HG02981 (cell line): ENCODE results near the gene MAG.

Experiments
- ATAC-seq: cut with Tn5 transposase; IDR thresholded peaks from one replicate; pipeline ENCODE4 v1.9.1; 2021; ENCODE audit warnings: mild to moderate bottlenecking, moderate library complexity; ENCODE audit not compliant: unreplicated experiment

Gene MAG

GRCh38 chr19:35296644-35297514 is 4.9 kb downstream of the MAG start:
- no peak for ATAC-seq

GRCh38 chr19:35297515-35297848 is 5.5 kb downstream of the MAG start:
- no peak for ATAC-seq

GRCh38 chr19:35297922-35298321 is 6.0 kb downstream of the MAG start:
- no peak for ATAC-seq

GRCh38 chr19:35298561-35298972 is 6.6 kb downstream of the MAG start:
- ATAC-seq: no peak

GRCh38 chr19:35299523-35300338 is 7.8 kb downstream of the MAG start:
- ATAC-seq: no peak

- ATAC-seq: no peak
Measured at GRCh38 chr19:35300339-35300649, 8.3 kb downstream of the MAG start.

GRCh38 chr19:35301961-35302360 is 10.0 kb downstream of the MAG start:
- no peak for ATAC-seq

GRCh38 chr19:35302446-35302845 is 10.5 kb downstream of the MAG start:
- no peak for ATAC-seq

- ATAC-seq: no peak
Measured at GRCh38 chr19:35303357-35303915, 11.5 kb downstream of the MAG start.

GRCh38 chr19:35304036-35304435 is 12.1 kb downstream of the MAG start:
- ATAC-seq: no peak

- ATAC-seq: no peak
Measured at GRCh38 chr19:35305181-35305580, 13.2 kb downstream of the MAG start.

GRCh38 chr19:35306473-35307246 is 14.7 kb downstream of the MAG start:
- no peak for ATAC-seq

- no peak for ATAC-seq
Measured at GRCh38 chr19:35307931-35308330, 16.0 kb downstream of the MAG start.

GRCh38 chr19:35308910-35309309 is 16.9 kb downstream of the MAG start:
- ATAC-seq: no peak

GRCh38 chr19:35309481-35310279 is 17.7 kb downstream of the MAG start:
- ATAC-seq: no peak

- ATAC-seq: no peak
Measured at GRCh38 chr19:35310331-35310730, 18.4 kb downstream of the MAG start.

- ATAC-seq: no peak
Measured at GRCh38 chr19:35310811-35311465, 19.0 kb downstream of the MAG start.

- no peak for ATAC-seq
Measured at GRCh38 chr19:35311901-35312665, 20.1 kb downstream of the MAG start.

GRCh38 chr19:35313587-35313986 is 21.6 kb downstream of the MAG start:
- ATAC-seq: no peak
